Stomach (tissue), 9 donors: ENCODE results near the gene SIGLEC8. TPM values are rescaled to one million over a fixed set of nuclear protein-coding genes. Genes with fewer than 3 reads are reported as not detected.
A peak's percentile ranks its signal among the peaks of the same experiment; 100 is the strongest.
"Not testable (repeated sequence)": the region's sequence is repeated elsewhere in the genome, so short reads cannot be mapped to it uniquely, and the experiment has no call there.

Experiments used
- DNase-seq, 2 donors: peaks; one replicate each; pipeline versions ENCODE4 v3.0.0 to v3.0.0-alpha.2; 2013 to 2019
- H3K27ac ChIP-seq, 5 donors: fragments of 200-600 bp in 4 of 5; sonication (generic) in 4 of 5; one replicate each; pipeline ENCODE4 v1.5.1; 2013 to 2019; ENCODE audit warnings: mild to moderate bottlenecking in 1 of 5, moderate library complexity in 1 of 5
- H3K27me3 ChIP-seq, 3 donors: fragments of 200-600 bp; sonication (generic); one replicate each; pipeline ENCODE4 v1.5.1; 2017 to 2019; ENCODE audit warnings: mixed run types in 1 of 3
- H3K36me3 ChIP-seq, 4 donors: fragments of 200-600 bp; sonication (generic); 1 replicate in 3 of 4; 2 replicates in 1 of 4; pipeline ENCODE4 v1.5.1; 2016 to 2019
- H3K4me1 ChIP-seq, 4 donors: fragments of 200-600 bp; sonication (generic); one replicate each; pipeline ENCODE4 v1.5.1; 2016 to 2019
- H3K4me3 ChIP-seq, 4 donors: fragments of 200-600 bp; sonication (generic) in 3 of 4; one replicate each; pipeline ENCODE4 v1.5.1; 2016 to 2019; ENCODE audit warnings: mild to moderate bottlenecking in 1 of 4
- H3K9me3 ChIP-seq, 4 donors: fragments of 200-600 bp; sonication (generic); one replicate each; pipeline ENCODE4 v1.5.1; 2016 to 2019
- EP300 ChIP-seq: sonication (generic); formaldehyde crosslinking; IDR thresholded peaks from one replicate; pipeline ENCODE4 v1.6.1; 2017; ENCODE audit warnings: antibody characterized with exemption
- POLR2A ChIP-seq, 4 donors: fragments of 450-650 bp; IDR thresholded peaks; one replicate each; pipeline ENCODE4 v1.6.1; 2016; ENCODE audit warnings: antibody characterized with exemption in 4 of 4, control low read depth in 2 of 4, mild to moderate bottlenecking in 1 of 4, moderate library complexity in 1 of 4
- POLR2AphosphoS5 ChIP-seq, 3 donors: sonication (generic); formaldehyde crosslinking; IDR thresholded peaks; one replicate each; pipeline ENCODE4 v1.6.1; 2016; ENCODE audit warnings: antibody characterized with exemption in 3 of 3
- WGBS, 5 donors: extraction: QIAGEN DNeasy Blood & Tissue Kit in 3 of 5; methylation state at CpG; one replicate each; pipeline versions ENCODE4 v1.1.5 to v1.1.7; 2013 to 2018; 5-methylcytosine and 5-hydroxymethylcytosine counted together
- intact Hi-C: fragments of 100-400 bp; cut with DNase I; formaldehyde crosslinking; loops from one replicate; pipeline ENCODE4 v1.15.1; 2023; ENCODE audit warnings: low total_unique reads
- polyA plus RNA-seq, 3 donors: library from polyadenylated mRNA; stranded (reverse); fragments of 200-250 nt; gene quantifications; one replicate each; pipeline ENCODE4 v1.2.3, GENCODE V29; 2013
- total RNA-seq, 5 donors: library from RNA; depleted of rRNA; stranded (reverse); fragments of >200 nt; gene quantifications; one replicate each; pipeline versions ENCODE4 v1.1.0 to v1.2.3, GENCODE V29; 2014 to 2016
- TF ChIP-seq, protein P1 (sequence below), 7 experiments: fragments of 450-650 bp in 4 of 7; fragments of 200-600 bp in 3 of 7; sonication (generic) in 3 of 7; IDR thresholded peaks; one replicate each; pipeline ENCODE4 v1.5.1; 2016 to 2019; ENCODE audit warnings: antibody characterized with exemption in 7 of 7, control low read depth in 2 of 7, mild to moderate bottlenecking in 1 of 7
- donor health status: healthy with polysubstance abuse.
- donor health status: Bipolar disorder and iron deficiency.
- donor health status: healthy.

The SIGLEC8 gene
- total and polyA plus RNA-seq, 8 donors = 0.20 to 2.3 (median 1.1) TPM; not detected in 3

DNA sequence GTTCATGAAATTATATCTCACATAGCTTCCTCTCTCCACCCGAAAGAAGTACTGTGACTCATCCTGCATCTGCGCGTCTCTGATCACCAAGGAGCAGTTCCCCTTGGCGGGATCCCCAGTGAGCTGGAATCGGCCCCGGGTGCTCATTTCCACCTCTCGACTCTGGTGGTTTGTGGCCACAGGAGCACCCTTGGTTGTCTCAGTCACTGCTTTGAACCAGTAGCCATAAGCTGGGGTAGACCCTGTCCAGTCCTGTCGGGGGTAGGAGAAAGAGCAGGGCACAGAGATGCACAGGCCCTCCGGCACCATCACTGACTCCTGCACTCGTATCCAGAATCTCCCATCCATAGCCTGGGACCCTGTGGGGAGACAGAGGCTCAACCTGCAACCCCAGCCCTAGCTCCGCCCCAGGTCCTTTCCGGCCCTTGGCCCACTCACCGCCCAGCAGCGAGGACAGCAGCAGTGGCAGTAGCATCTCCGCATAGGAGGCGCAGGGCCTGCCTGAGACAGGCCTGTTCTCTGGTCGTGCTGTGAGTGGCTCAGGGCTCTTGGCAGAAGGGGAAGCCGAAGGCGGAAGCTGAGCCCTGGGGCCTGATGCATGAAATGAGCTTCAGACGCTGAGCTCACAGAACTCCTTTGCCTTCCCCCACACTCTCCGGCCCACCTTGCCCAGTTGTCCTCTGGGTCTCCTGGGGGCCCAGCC lies 41.0 kb downstream of the SIGLEC8 start, which contains the start of gene SIGLEC10:
Gene SIGLEC10, minus strand, starts transcription at position 536 of the 703 bp plus-strand sequence. Its CDS starts 61 bp downstream, at position 475.
- intact Hi-C loops = no loop called here

DNA sequence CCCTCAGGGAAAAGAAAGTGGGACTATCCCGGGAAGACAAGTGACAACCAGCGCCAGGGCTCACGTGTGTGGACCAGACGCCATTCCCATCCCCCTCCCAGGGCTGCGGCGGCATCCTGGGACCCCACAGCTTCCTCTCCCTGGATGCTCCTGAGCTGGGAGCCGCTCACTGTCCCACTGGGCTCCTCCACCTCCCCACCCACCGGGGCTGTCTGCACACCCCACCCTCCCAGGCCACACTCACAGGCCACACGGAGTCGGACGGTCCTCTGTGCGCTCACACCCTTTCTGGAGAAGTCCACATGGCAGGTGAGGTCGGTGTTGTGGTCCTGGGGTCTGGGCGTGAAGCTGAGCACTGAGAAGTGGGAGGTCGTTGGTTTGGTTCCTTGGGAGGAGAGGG lies 41.8 kb downstream of the SIGLEC8 start:
- WGBS, 5 donors = 54 to 76% (median 68%) methylated on average over 4 to 15 of the region's 15 CpGs
- H3K36me3 ChIP-seq, H3K4me1 ChIP-seq, H3K9me3 ChIP-seq, H3K4me3 ChIP-seq, intact Hi-C loops, DNase-seq: not testable (repeated sequence)
- peak overlapping the region in 2 of 5 donors; percentile 65 to 71 for H3K27ac ChIP-seq
- H3K27me3 ChIP-seq = peaks cover 3 to 61% (median 6%) of the 10 kb centered on the region in 3 donors

More for the DNA sequence above, 41.0 kb downstream of the SIGLEC8 start, which contains the start of gene SIGLEC10:
- Histone ChIP-seq H3K27ac (peak within 1 kb of the TSS in 2 of 5 donors; percentile 65 to 71), H3K9me3 (no peaks in the 10 kb centered on the region), H3K4me1 (peaks cover 0 to 7% (median 2%) of the 10 kb centered on the region in 4 donors), H3K27me3 (peaks cover 3 to 69% (median 11%) of the 10 kb centered on the region in 3 donors), H3K36me3 (no peaks in the 10 kb centered on the region), H3K4me3 (peak within 1 kb of the TSS in 1 of 4 donors; percentile 16)
- TF ChIP-seq EP300 (no peak), POLR2A (IDR thresholded peaks at IDR 0.05) (no peak), POLR2AphosphoS5 (IDR thresholded peaks at IDR 0.05) (no peak)
- TF ChIP-seq, protein P1, sequence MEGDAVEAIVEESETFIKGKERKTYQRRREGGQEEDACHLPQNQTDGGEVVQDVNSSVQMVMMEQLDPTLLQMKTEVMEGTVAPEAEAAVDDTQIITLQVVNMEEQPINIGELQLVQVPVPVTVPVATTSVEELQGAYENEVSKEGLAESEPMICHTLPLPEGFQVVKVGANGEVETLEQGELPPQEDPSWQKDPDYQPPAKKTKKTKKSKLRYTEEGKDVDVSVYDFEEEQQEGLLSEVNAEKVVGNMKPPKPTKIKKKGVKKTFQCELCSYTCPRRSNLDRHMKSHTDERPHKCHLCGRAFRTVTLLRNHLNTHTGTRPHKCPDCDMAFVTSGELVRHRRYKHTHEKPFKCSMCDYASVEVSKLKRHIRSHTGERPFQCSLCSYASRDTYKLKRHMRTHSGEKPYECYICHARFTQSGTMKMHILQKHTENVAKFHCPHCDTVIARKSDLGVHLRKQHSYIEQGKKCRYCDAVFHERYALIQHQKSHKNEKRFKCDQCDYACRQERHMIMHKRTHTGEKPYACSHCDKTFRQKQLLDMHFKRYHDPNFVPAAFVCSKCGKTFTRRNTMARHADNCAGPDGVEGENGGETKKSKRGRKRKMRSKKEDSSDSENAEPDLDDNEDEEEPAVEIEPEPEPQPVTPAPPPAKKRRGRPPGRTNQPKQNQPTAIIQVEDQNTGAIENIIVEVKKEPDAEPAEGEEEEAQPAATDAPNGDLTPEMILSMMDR (IDR thresholded peaks at IDR 0.05) = no peak
- WGBS, 5 donors = 57 to 67% (median 61%) methylated on average over 21 of the region's 21 CpGs
- DNase-seq = peak; percentile 37 to 41

DNA sequence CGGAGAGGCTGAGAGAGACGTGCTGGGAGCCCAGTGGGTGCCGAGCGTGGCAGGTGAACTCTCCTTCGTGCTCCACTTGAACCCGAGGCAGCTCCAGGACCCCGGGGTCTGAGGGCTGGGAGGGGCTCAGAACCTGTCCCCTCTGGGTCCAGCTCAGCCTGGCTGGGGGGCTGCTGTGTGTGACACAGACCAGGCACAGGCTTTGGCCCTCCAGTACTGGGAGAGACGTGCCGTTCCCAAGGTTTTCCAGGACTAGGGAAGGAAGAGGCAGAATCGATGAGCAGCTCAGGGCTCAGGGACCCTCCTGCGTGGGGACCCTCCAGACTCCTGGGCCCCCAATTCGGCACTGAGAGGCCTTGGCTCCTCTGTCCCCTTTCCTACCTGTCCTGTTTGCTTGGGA lies 43.1 kb downstream of the SIGLEC8 start:
- Histone ChIP-seq H3K9me3 (no peaks in the 10 kb centered on the region), H3K4me1 (peaks cover 0 to 4% (median 0%) of the 10 kb centered on the region in 4 donors), H3K27me3 (peaks cover 0 to 53% (median 0%) of the 10 kb centered on the region in 3 donors), H3K4me3 (no peak overlapping the region), H3K27ac (no peak overlapping the region), H3K36me3 (no peaks in the 10 kb centered on the region)
- TF ChIP-seq POLR2AphosphoS5 (IDR thresholded peaks at IDR 0.05) (no peak), POLR2A (IDR thresholded peaks at IDR 0.05) (no peak), EP300 (no peak)
- TF ChIP-seq, protein P1 (IDR thresholded peaks at IDR 0.05) = no peak
- intact Hi-C loops = no loop called here
- DNase-seq = no peak
- WGBS, 5 donors = 80 to 89% (median 82%) methylated on average over 12 of the region's 12 CpGs

DNA sequence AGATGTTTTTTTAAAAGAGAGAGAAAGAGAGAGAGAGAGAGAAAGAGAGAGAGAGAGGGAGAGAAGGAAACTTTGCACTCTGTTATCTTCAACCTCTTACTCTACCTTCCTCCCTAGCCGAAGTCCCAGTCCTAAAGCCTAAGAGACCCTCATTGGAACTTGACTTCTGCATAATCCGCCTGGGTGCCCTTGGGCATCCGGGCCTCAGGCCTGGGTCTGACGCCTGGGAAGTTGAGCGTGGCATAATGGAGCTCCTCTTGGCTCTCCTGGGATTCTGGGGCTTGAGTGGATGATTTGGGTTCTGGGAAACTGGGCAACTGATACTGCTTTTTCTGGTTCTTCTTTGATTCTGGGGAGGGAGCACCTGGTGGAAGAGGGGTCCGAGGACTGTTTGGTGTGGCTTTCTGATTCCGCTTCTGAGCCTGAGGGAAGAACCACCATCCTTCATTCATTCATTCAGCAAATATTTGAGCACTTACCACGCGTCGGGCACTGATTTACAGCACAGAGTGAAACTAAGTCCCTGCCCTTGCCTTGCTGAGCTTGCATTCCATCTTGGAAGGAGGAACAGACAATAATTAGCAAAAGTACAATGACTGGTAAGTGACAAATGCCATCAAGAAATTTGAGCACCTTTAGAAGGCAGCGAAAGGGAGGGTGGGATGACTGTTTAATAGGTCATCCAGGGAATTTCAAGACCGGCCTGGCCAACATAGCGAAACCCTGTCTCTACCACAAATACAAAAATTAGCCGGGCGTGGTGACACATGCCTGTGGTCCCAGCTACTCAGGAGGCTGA lies 47.1 kb downstream of the SIGLEC8 start:
- no peak for DNase-seq
- intact Hi-C loops = no loop called here
- Histone ChIP-seq H3K27ac (no peak overlapping the region), H3K36me3 (no peaks in the 10 kb centered on the region), H3K9me3 (no peaks in the 10 kb centered on the region), H3K4me3 (no peak overlapping the region), H3K27me3 (peaks cover 0 to 33% (median 0%) of the 10 kb centered on the region in 3 donors), H3K4me1 (peaks cover 0 to 13% (median 0%) of the 10 kb centered on the region in 4 donors)
- TF ChIP-seq POLR2AphosphoS5 (IDR thresholded peaks at IDR 0.05) = no peak
- TF ChIP-seq EP300 = no peak
- TF ChIP-seq POLR2A (IDR thresholded peaks at IDR 0.05) = no peak
- TF ChIP-seq, protein P1 (IDR thresholded peaks at IDR 0.05) = no peak
- 84 to 91% (median 89%) methylated on average over 15 of the region's 15 CpGs for WGBS, 5 donors
